A673 (cell line): Measurements from ENCODE around the gene CDH18. TPM values are rescaled to one million over a fixed set of nuclear protein-coding genes. Genes with fewer than 3 reads are reported as not detected.

Experiments
- BruUV-seq: library from RNA; stranded (reverse); fragments of 400-500 nt; replicated peaks from 2 replicates; lab custom pipeline; 2021; lab: Mats Ljungman, UMichigan
- CTCF ChIA-PET: fragments of 300-600 bp; sonication (Branson Sonifier 250); formaldehyde crosslinking; loops from one replicate; lab custom pipeline; 2022; ENCODE audit warnings: antibody characterized with exemption; lab: Charles Lee
- POLR2A ChIA-PET: fragments of 300-600 bp; sonication (Branson Sonifier 250); formaldehyde crosslinking; loops from one replicate; lab custom pipeline; 2022; ENCODE audit warnings: antibody characterized with exemption; ENCODE audit not compliant: low non-redundant PET; lab: Charles Lee
- DNase-seq: peaks from one replicate; pipeline ENCODE4 v3.0.0-alpha.2; 2015; ENCODE audit warnings: low spot score
- H3K27ac ChIP-seq: fragments of 200-600 bp; sonication (generic); 2 replicates; pipeline ENCODE4 v1.5.1; 2016; ENCODE audit warnings: mixed run types, low read depth, mild to moderate bottlenecking, mixed read lengths, antibody characterized with exemption, low read length; ENCODE audit not compliant: poor library complexity, severe bottlenecking
- H3K27me3 ChIP-seq: fragments of 200-600 bp; sonication (generic); replicated peaks from 2 replicates; pipeline ENCODE4 v1.6.1; 2017; ENCODE audit warnings: mixed run types, low read depth, mild to moderate bottlenecking, mixed read lengths, antibody characterized with exemption, low read length; ENCODE audit not compliant: insufficient read depth, poor library complexity
- H3K36me3 ChIP-seq: fragments of 200-600 bp; sonication (generic); 2 replicates; pipeline ENCODE4 v1.6.1; 2016; ENCODE audit warnings: mixed run types, mild to moderate bottlenecking, mixed read lengths, antibody characterized with exemption, low read length; ENCODE audit not compliant: insufficient read depth, poor library complexity, severe bottlenecking
- H3K4me1 ChIP-seq: fragments of 200-600 bp; sonication (generic); 2 replicates; pipeline ENCODE4 v1.6.1; 2017; ENCODE audit warnings: mixed run types, mild to moderate bottlenecking, mixed read lengths, antibody characterized with exemption, low read length; ENCODE audit not compliant: insufficient read depth, poor library complexity, severe bottlenecking
- H3K4me3 ChIP-seq: fragments of 200-600 bp; sonication (generic); 2 replicates; pipeline ENCODE4 v1.5.1; 2016; ENCODE audit warnings: low read depth, mixed run types, mild to moderate bottlenecking, mixed read lengths, low read length; ENCODE audit not compliant: poor library complexity, severe bottlenecking
- H3K9me3 ChIP-seq: fragments of 200-600 bp; sonication (generic); 2 replicates; pipeline ENCODE4 v1.6.1; 2016; ENCODE audit warnings: mixed run types, low read depth, mild to moderate bottlenecking, mixed read lengths, antibody characterized with exemption, low read length; ENCODE audit not compliant: poor library complexity, severe bottlenecking
- CTCF ChIP-seq: fragments of 300-800, 200-600 bp; sonication (generic); conservative IDR thresholded peaks from 2 replicates; pipeline ENCODE4 v1.5.1; 2017; ENCODE audit warnings: low read depth, mild to moderate bottlenecking, antibody characterized with exemption, low read length, moderate library complexity, mixed read lengths
- EZH2 ChIP-seq: fragments of 200-600 bp; sonication (generic); IDR thresholded peaks from 2 replicates; pipeline ENCODE4 v1.6.1; 2017; ENCODE audit warnings: borderline replicate concordance, low read depth, mild to moderate bottlenecking, mixed read lengths, antibody characterized with exemption, low read length; ENCODE audit not compliant: poor library complexity, severe bottlenecking
- intact Hi-C: fragments of 100-400 bp; cut with micrococcal nuclease; formaldehyde crosslinking; loops from one replicate; pipeline ENCODE4 v1.10.0; 2022; ENCODE audit not compliant: unreplicated experiment
- total RNA-seq: library from RNA; stranded (reverse); gene quantifications from 2 replicates; pipeline ENCODE4 v1.2.3, GENCODE V29; 2021

The CDH18 gene
- total RNA-seq, 1 experiment from 2014 or later = not detected

- Histone ChIP-seq H3K27me3 (peaks cover 17% of the 10 kb centered on the region), H3K4me3 (no peak overlapping the region), H3K4me1 (no peaks in the 10 kb centered on the region), H3K27ac (no peak overlapping the region), H3K36me3 (no peaks in the 10 kb centered on the region), H3K9me3 (no peaks in the 10 kb centered on the region)
- DNase-seq = no peak
- ChIA-PET CTCF (no interaction called here), POLR2A (no interaction called here)
- intact Hi-C loops = no loop called here
- TF ChIP-seq CTCF = no peak
- BruUV-seq = no TSS peak
Observed at GRCh38 chr5:19986806-19987205, 1.2 kb downstream of the CDH18 start.

GRCh38 chr5:19986031-19986619 lies 1.9 kb downstream of the CDH18 start:
- no peak for DNase-seq
- ChIA-PET CTCF (no interaction called here), POLR2A (no interaction called here)
- no peaks in the 10 kb centered on the region for H3K9me3 ChIP-seq
- TF ChIP-seq CTCF = no peak
- no peak for TF ChIP-seq EZH2
- H3K4me1 ChIP-seq = no peaks in the 10 kb centered on the region
- H3K27ac ChIP-seq = no peak overlapping the region
- intact Hi-C loops = no loop called here
- no peak overlapping the region for H3K4me3 ChIP-seq
- H3K27me3 ChIP-seq = peaks cover 17% of the 10 kb centered on the region
- BruUV-seq = no TSS peak
- no peaks in the 10 kb centered on the region for H3K36me3 ChIP-seq

GRCh38 chr5:19978476-19978875 lies 9.5 kb downstream of the CDH18 start:
- BruUV-seq = no TSS peak
- ChIA-PET CTCF (no interaction called here), POLR2A (no interaction called here)
- no peaks in the 10 kb centered on the region for H3K4me1 ChIP-seq
- intact Hi-C loops = no loop called here
- TF ChIP-seq EZH2 = no peak
- no peak for TF ChIP-seq CTCF
- no peaks in the 10 kb centered on the region for H3K27me3 ChIP-seq
- H3K27ac ChIP-seq = no peak overlapping the region
- H3K36me3 ChIP-seq = no peaks in the 10 kb centered on the region
- no peaks in the 10 kb centered on the region for H3K9me3 ChIP-seq
- no peak overlapping the region for H3K4me3 ChIP-seq
- no peak for DNase-seq
